Measurements from ENCODE around the gene SDR9C7.

DNA sequence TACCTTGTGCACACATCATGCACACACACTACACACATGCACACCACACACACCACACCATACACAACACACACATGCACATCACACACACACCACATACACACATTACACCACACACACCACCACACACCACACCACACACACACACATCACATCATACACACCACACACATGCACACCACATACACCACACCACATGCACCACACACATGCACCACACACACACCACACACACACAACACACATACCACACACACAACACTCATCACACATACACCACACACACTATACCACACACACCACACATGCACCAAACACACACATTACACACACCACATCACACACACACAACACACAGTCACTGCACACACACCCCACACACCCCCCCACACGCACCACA is 38.1 kb downstream of the SDR9C7 start:
- no peak for TF ChIP-seq GATA2 (IDR thresholded peaks at IDR 0.05; ENCODE audit: low read depth, low read length)
- no peak for TF ChIP-seq GATA3 (IDR thresholded peaks at IDR 0.05; ENCODE audit: low read depth, low read length)

All from SH-SY5Y (cell line).